Coronary artery (tissue), 2 donors: Measurements from ENCODE around the gene CEBPB.
A peak's percentile ranks its signal among the peaks of the same experiment; 100 is the strongest.

Experiments used
- DNase-seq: peaks from one replicate; pipeline ENCODE4 v3.0.0-alpha.2; 2017; ENCODE audit warnings: low spot score
- H3K27ac ChIP-seq, 2 donors: fragments of 200-600 bp; sonication (generic); one replicate each; pipeline ENCODE4 v1.5.1; 2016 to 2019
- H3K4me3 ChIP-seq: fragments of 200-600 bp; sonication (generic); 2 replicates; pipeline ENCODE4 v1.5.1; 2016; ENCODE audit warnings: mild to moderate bottlenecking, moderate library complexity
- CTCF ChIP-seq: fragments of 200-600 bp; sonication (generic); IDR thresholded peaks from one replicate; pipeline ENCODE4 v1.5.1; 2019; ENCODE audit warnings: antibody characterized with exemption

CEBPB gene

GRCh38 chr20:50215926-50216325 lies 25.3 kb downstream of the CEBPB start:
- Histone ChIP-seq H3K4me3 (no peak overlapping the region), H3K27ac (no peak overlapping the region)
- TF ChIP-seq CTCF: no peak
- no peak for DNase-seq

- Histone ChIP-seq H3K27ac (no peak overlapping the region), H3K4me3 (no peak overlapping the region)
- no peak for TF ChIP-seq CTCF
- no peak for DNase-seq
These were observed 26.0 kb downstream of the CEBPB start for GRCh38 chr20:50216543-50217206.

- H3K27ac ChIP-seq: no peak overlapping the region
- no peak for TF ChIP-seq CTCF
- no peak for DNase-seq
These were observed 26.7 kb downstream of the CEBPB start for GRCh38 chr20:50217207-50217949.

GRCh38 chr20:50218987-50219435 lies 28.4 kb downstream of the CEBPB start:
- Histone ChIP-seq H3K27ac (peak overlapping the region in 1 of 2 donors; percentile 12), H3K4me3 (no peak overlapping the region)
- no peak for TF ChIP-seq CTCF
- DNase-seq: no peak

More at GRCh38 chr20:50217207-50217949, 26.7 kb downstream of the CEBPB start:
- no peak overlapping the region for H3K4me3 ChIP-seq

GRCh38 chr20:50219600-50219999 lies 29.0 kb downstream of the CEBPB start:
- no peak for TF ChIP-seq CTCF
- peak overlapping the region in 1 of 2 donors; percentile 12 for H3K27ac ChIP-seq
- H3K4me3 ChIP-seq: no peak overlapping the region
- DNase-seq: no peak

- no peak for TF ChIP-seq CTCF
- Histone ChIP-seq H3K4me3 (no peak overlapping the region), H3K27ac (peak overlapping the region in 1 of 2 donors; percentile 45)
- no peak for DNase-seq
These were observed 29.7 kb downstream of the CEBPB start for GRCh38 chr20:50220093-50220893.
